Measurements from ENCODE around the gene SPEM2. TPM values are rescaled to one million over a fixed set of nuclear protein-coding genes. Genes with fewer than 3 reads are reported as not detected.

The SPEM2 gene
- polyA plus RNA-seq, 1 donor from 2014 or later: not detected

GRCh38 chr17:7392696-7393612, 32.5 kb upstream of the SPEM2 start:
- no peak overlapping the region for H2AFZ ChIP-seq (ENCODE audit: low read depth, low read length)

More at GRCh38 chr17:7392696-7393612, 32.5 kb upstream of the SPEM2 start:
- no peaks in the 10 kb centered on the region for H3F3A ChIP-seq (ENCODE audit: insufficient read depth, low read length, poor library complexity, severe bottlenecking)
- no peaks in the 10 kb centered on the region for H3K27me3 ChIP-seq (ENCODE audit: insufficient read depth, low read depth, low read length)
- peak overlapping the region; percentile 93 for H3K9ac ChIP-seq (ENCODE audit: low read length)
- no peaks in the 10 kb centered on the region for H3K9me2 ChIP-seq (ENCODE audit: insufficient read depth, low read length)
- no peak for TF ChIP-seq TAF1 (IDR thresholded peaks at IDR 0.05; ENCODE audit: low read depth)
- TF ChIP-seq EZH2 (IDR thresholded peaks at IDR 0.05; ENCODE audit: borderline replicate concordance, insufficient read depth, low read length, poor library complexity, severe bottlenecking): no peak
- TF ChIP-seq EP300 (conservative IDR thresholded peaks at IDR 0.05; ENCODE audit: poor library complexity, severe bottlenecking): no peak
- TF ChIP-seq CTCF (IDR thresholded peaks at IDR 0.05; ENCODE audit: poor library complexity, severe bottlenecking): no peak
- no peak for TF ChIP-seq SMC3 (conservative IDR thresholded peaks at IDR 0.05; ENCODE audit: poor library complexity)
- no peak for TF ChIP-seq MXI1 (conservative IDR thresholded peaks at IDR 0.05; ENCODE audit: poor library complexity, severe bottlenecking)
- TF ChIP-seq RAD21 (conservative IDR thresholded peaks at IDR 0.05): no peak
- no peak for TF ChIP-seq REST (IDR thresholded peaks at IDR 0.05; ENCODE audit: borderline replicate concordance)
- TF ChIP-seq POLR2AphosphoS5 (IDR thresholded peaks at IDR 0.05): no peak
- no peaks in the 10 kb centered on the region for H4K20me1 ChIP-seq (ENCODE audit: insufficient read depth)
- peak overlapping the region; percentile 58 for H3K27ac ChIP-seq (ENCODE audit: low read length)
- H3K4me2 ChIP-seq (ENCODE audit: low read length): peak overlapping the region; percentile 80
- H3K4me3 ChIP-seq (ENCODE audit: low read length): peak overlapping the region; percentile 93
- H3K79me2 ChIP-seq (replicated peaks; ENCODE audit: insufficient read depth, low read length): no peaks in the 10 kb centered on the region
- no peaks in the 10 kb centered on the region for H3K9me3 ChIP-seq (ENCODE audit: low read length)
- peaks cover 7% of the 10 kb centered on the region for H3K36me3 ChIP-seq (ENCODE audit: insufficient read depth, low read length)
